HFFc6 (cell line): ENCODE results near the gene CENPF. TPM values are rescaled to one million over a fixed set of nuclear protein-coding genes. Genes with fewer than 3 reads are reported as not detected.

Experiments used
- DNase-seq: peaks from one replicate; pipeline ENCODE4 v3.0.0-alpha.2; 2018
- H3K27ac Mint-ChIP-seq: 2 replicates; pipeline ENCODE4 v1.8.0; 2020; ENCODE audit warnings: mild to moderate bottlenecking, mixed read lengths
- H3K27me3 Mint-ChIP-seq: 2 replicates; pipeline ENCODE4 v1.8.0; 2021; ENCODE audit warnings: mild to moderate bottlenecking, moderate library complexity, mixed read lengths; ENCODE audit not compliant: insufficient read depth
- H3K36me3 Mint-ChIP-seq: 2 replicates; pipeline ENCODE4 v1.8.0; 2021; ENCODE audit warnings: low read depth, mixed read lengths
- H3K4me1 Mint-ChIP-seq: 2 replicates; pipeline ENCODE4 v1.8.0; 2020; ENCODE audit warnings: low read depth, mixed read lengths
- H3K4me3 Mint-ChIP-seq: 2 replicates; pipeline ENCODE4 v1.8.0; 2020; ENCODE audit warnings: mild to moderate bottlenecking, moderate library complexity, mixed read lengths
- H3K9me3 Mint-ChIP-seq: 2 replicates; pipeline ENCODE4 v1.8.0; 2020; ENCODE audit warnings: mild to moderate bottlenecking, mixed read lengths
- total RNA-seq, 6 experiments: library from RNA; stranded (reverse); fragmentation: NEBNext Ultra II Directional; extraction: Animal tissue kit (Norgen Biotek cat#: 25700); gene quantifications; 2 replicates in 1 of 6; 3 replicates in 5 of 6; pipeline ENCODE4 v1.2.3, GENCODE V29; 2021
- TF ChIP-seq, protein P1 (sequence below): fragments of 200-600 bp; sonication (generic); IDR thresholded peaks from 2 replicates; pipeline ENCODE4 v1.5.0; 2021; ENCODE audit warnings: antibody characterized with exemption, mild to moderate bottlenecking

The CENPF gene
- total RNA-seq, 6 experiments from 2014 or later = 36.8 to 79.2 (median 76.6) TPM

DNA sequence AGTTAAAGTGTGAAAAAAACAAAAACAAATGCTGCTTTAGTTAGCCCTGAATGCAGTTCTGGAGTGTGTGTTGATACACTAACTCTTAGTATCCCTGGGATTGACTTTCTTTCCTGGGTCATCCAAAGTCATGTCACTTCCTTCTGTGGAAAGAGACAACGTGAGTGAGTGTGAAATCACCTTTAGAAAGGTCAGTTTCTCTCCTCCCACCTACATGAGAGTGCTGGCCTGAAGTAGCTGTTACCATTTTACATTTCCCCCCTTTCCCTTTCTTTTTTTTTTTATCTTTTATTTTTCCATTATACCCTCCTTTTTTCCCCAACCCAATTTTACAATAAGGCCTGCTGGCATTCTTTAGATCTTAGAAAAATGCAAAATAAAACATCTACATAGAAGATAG lies 55.2 kb downstream of the CENPF start:
- Mint-ChIP-seq H3K4me1 (peaks cover 22% of the 10 kb centered on the region), H3K27ac (peak overlapping the region; percentile 5; the same call in 1 of the 2 replicates), H3K27me3 (no peaks in the 10 kb centered on the region), H3K36me3 (peaks cover 44% of the 10 kb centered on the region), H3K9me3 (no peaks in the 10 kb centered on the region), H3K4me3 (no peak overlapping the region)
- DNase-seq = no peak
- TF ChIP-seq, protein P1, sequence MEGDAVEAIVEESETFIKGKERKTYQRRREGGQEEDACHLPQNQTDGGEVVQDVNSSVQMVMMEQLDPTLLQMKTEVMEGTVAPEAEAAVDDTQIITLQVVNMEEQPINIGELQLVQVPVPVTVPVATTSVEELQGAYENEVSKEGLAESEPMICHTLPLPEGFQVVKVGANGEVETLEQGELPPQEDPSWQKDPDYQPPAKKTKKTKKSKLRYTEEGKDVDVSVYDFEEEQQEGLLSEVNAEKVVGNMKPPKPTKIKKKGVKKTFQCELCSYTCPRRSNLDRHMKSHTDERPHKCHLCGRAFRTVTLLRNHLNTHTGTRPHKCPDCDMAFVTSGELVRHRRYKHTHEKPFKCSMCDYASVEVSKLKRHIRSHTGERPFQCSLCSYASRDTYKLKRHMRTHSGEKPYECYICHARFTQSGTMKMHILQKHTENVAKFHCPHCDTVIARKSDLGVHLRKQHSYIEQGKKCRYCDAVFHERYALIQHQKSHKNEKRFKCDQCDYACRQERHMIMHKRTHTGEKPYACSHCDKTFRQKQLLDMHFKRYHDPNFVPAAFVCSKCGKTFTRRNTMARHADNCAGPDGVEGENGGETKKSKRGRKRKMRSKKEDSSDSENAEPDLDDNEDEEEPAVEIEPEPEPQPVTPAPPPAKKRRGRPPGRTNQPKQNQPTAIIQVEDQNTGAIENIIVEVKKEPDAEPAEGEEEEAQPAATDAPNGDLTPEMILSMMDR = no peak

- Mint-ChIP-seq H3K4me1 (peaks cover 22% of the 10 kb centered on the region), H3K27ac (peak overlapping the region; percentile 5; the same call in 1 of the 2 replicates), H3K36me3 (peaks cover 44% of the 10 kb centered on the region), H3K9me3 (no peaks in the 10 kb centered on the region), H3K27me3 (no peaks in the 10 kb centered on the region), H3K4me3 (no peak overlapping the region)
- DNase-seq = no peak
- TF ChIP-seq, protein P1 = peak; percentile 67
Observed at GRCh38 chr1:214658785-214659184, 55.8 kb downstream of the CENPF start.

GRCh38 chr1:214660190-214660589 lies 57.2 kb downstream of the CENPF start:
- H3K4me3 Mint-ChIP-seq = no peak overlapping the region
- peaks cover 34% of the 10 kb centered on the region for H3K36me3 Mint-ChIP-seq
- H3K4me1 Mint-ChIP-seq = peaks cover 31% of the 10 kb centered on the region
- TF ChIP-seq, protein P1 = no peak
- no peaks in the 10 kb centered on the region for H3K27me3 Mint-ChIP-seq
- H3K9me3 Mint-ChIP-seq = no peaks in the 10 kb centered on the region
- no peak for DNase-seq
- H3K27ac Mint-ChIP-seq = 0 out of 2 replicates have a peak overlapping the region, but pooled peaks have one; percentile 67

DNA sequence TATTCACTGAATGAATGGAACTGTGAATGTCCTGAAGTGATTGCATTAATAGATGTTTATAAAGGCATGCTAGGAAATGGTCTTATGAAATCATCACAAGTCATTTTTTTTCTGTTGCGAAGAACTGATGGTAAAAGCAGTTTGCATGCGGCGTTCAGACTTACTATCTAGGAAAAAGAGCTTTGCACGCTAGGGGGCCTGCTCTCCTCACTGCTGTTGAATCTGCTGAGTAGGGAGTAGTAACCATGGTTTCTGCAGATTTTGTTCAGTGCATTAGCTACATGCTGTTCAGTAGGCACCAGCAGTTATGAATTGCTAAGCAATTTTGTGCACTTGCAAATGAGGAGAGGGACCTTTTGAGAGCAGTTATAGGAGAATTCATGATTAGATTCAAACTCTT lies 57.9 kb downstream of the CENPF start:
- peaks cover 34% of the 10 kb centered on the region for H3K36me3 Mint-ChIP-seq
- H3K4me3 Mint-ChIP-seq = no peak overlapping the region
- peak; percentile 71 for DNase-seq
- H3K27ac Mint-ChIP-seq = peak overlapping the region; percentile 67
- peaks cover 32% of the 10 kb centered on the region for H3K4me1 Mint-ChIP-seq
- no peaks in the 10 kb centered on the region for H3K9me3 Mint-ChIP-seq
- no peaks in the 10 kb centered on the region for H3K27me3 Mint-ChIP-seq
- TF ChIP-seq, protein P1 = peak; percentile 86

DNA sequence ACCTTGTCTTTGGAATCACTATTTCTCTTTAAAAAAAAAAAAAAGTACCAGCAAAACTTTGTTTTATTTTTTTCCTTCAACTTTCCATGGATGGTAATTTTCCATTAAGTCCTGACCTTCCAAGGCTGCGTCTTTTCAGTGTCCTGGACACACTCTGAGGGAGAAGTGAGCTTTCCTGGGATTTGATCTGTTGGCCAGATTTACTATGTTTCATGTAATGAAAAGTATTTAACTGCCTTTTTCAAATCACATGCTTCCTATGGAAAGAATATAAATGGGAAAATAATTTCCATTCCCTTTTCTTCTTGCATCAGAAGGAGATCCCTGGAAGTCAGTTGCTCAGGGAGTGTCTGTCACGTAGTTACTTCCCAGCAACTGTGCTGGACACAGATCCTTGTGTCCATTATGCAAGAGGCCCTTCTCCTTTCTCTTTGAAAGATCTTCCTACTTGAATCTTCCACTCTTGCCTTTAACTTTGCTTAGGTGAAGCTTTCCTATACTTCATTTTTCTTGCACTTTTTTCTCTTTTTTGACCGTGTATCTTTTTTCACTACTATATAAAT lies 59.3 kb downstream of the CENPF start:
- Mint-ChIP-seq H3K27me3 (no peaks in the 10 kb centered on the region), H3K9me3 (no peaks in the 10 kb centered on the region), H3K4me3 (no peak overlapping the region), H3K27ac (peak overlapping the region; percentile 51), H3K4me1 (peaks cover 32% of the 10 kb centered on the region), H3K36me3 (peaks cover 35% of the 10 kb centered on the region)
- no peak for DNase-seq
- TF ChIP-seq, protein P1 = no peak
